SK-N-SH (cell line): ENCODE results near the gene ING2. TPM values are rescaled to one million over a fixed set of nuclear protein-coding genes. Genes with fewer than 3 reads are reported as not detected.

Source experiments
- CTCF ChIA-PET: fragments of 300-600, 350-600 bp; formaldehyde crosslinking; extraction: SDS; loops from one replicate; lab custom pipeline; 2021; lab: Yijun Ruan, JAX
- POLR2A ChIA-PET: fragments of 350-600 bp; sonication (Branson Sonifier 250); formaldehyde crosslinking; extraction: SDS; loops from one replicate; lab custom pipeline; 2020; ENCODE audit warnings: antibody characterized with exemption, inconsistent platforms; lab: Yijun Ruan, JAX
- DNase-seq: peaks from one replicate; pipeline ENCODE4 v3.0.0; 2012
- H2AFZ ChIP-seq: fragments of 200-600 bp; sonication (generic); 2 replicates; pipeline ENCODE4 v1.8.1; 2016; ENCODE audit warnings: antibody characterized with exemption, mild to moderate bottlenecking, low read depth
- H3F3A ChIP-seq: fragments of 200-600 bp; sonication (generic); replicated peaks from 2 replicates; pipeline ENCODE3; 2016; ENCODE audit warnings: antibody characterized with exemption, mild to moderate bottlenecking; ENCODE audit not compliant: insufficient read depth
- H3K27ac ChIP-seq, 2 experiments: fragments of 200-500 bp in 1 of 2; fragments of 200-600 bp in 1 of 2; sonication (Bioruptor generic) in 1 of 2; sonication (generic), shearing (Covaris generic) in 1 of 2; 2 replicates each; pipeline versions ENCODE4 v1.5.1 to v1.6.1; 2014 to 2016; ENCODE audit warnings: low read depth in 2 of 2, inconsistent platforms in 1 of 2, low read length in 1 of 2, mild to moderate bottlenecking in 1 of 2, mixed read lengths in 1 of 2
- H3K27me3 ChIP-seq: fragments of 200-600 bp; sonication (generic), shearing (Covaris generic); 2 replicates; pipeline ENCODE4 v1.6.1; 2016; ENCODE audit warnings: mixed run types; ENCODE audit not compliant: insufficient read depth
- H3K36me3 ChIP-seq, 2 experiments: fragments of 200-500 bp in 1 of 2; fragments of 200-600 bp in 1 of 2; sonication (Bioruptor generic) in 1 of 2; sonication (generic) in 1 of 2; replicated peaks in 1 of 2; 2 replicates each; pipeline versions ENCODE3 to v1.5.1; 2014 to 2016; ENCODE audit warnings: low read length in 1 of 2, mild to moderate bottlenecking in 1 of 2; ENCODE audit not compliant: insufficient read depth in 2 of 2, control insufficient read depth in 1 of 2
- H3K4me1 ChIP-seq, 2 experiments: fragments of 200-500 bp in 1 of 2; fragments of 200-600 bp in 1 of 2; sonication (Bioruptor generic) in 1 of 2; sonication (generic), shearing (Covaris generic) in 1 of 2; 2 replicates each; pipeline versions ENCODE4 v1.5.1 to v1.6.1; 2014 to 2016; ENCODE audit warnings: low read depth in 1 of 2, low read length in 1 of 2, mixed run types in 1 of 2; ENCODE audit not compliant: insufficient read depth in 2 of 2, control insufficient read depth in 1 of 2
- H3K4me2 ChIP-seq: fragments of 200-600 bp; sonication (generic), shearing (Covaris generic); 2 replicates; pipeline ENCODE4 v1.6.1; 2017; ENCODE audit warnings: mixed run types
- H3K4me3 ChIP-seq, 2 experiments: fragments of 200-500 bp in 1 of 2; fragments of 200-600 bp in 1 of 2; sonication (Bioruptor generic) in 1 of 2; sonication (generic), shearing (Covaris generic) in 1 of 2; 2 replicates each; pipeline versions ENCODE4 v1.5.1 to v1.8.1; 2014 to 2016; ENCODE audit warnings: low read depth in 2 of 2, inconsistent platforms in 1 of 2, low read length in 1 of 2, mild to moderate bottlenecking in 1 of 2, mixed read lengths in 1 of 2, moderate library complexity in 1 of 2
- H3K79me2 ChIP-seq: fragments of 200-600 bp; sonication (generic); 2 replicates; pipeline ENCODE4 v1.8.1; 2017; ENCODE audit warnings: mild to moderate bottlenecking; ENCODE audit not compliant: insufficient read depth
- H3K9ac ChIP-seq: fragments of 200-600 bp; sonication (generic); 2 replicates; pipeline ENCODE4 v1.6.1; 2017; ENCODE audit warnings: mixed run types
- H3K9me2 ChIP-seq: fragments of 200-600 bp; sonication (generic); 2 replicates; pipeline ENCODE4 v1.6.1; 2017; ENCODE audit warnings: mixed run types
- H3K9me3 ChIP-seq: fragments of 200-600 bp; sonication (generic); 2 replicates; pipeline ENCODE4 v1.6.1; 2017; ENCODE audit warnings: mixed run types, mild to moderate bottlenecking, moderate library complexity
- H4K20me1 ChIP-seq: fragments of 200-600 bp; sonication (generic); 2 replicates; pipeline ENCODE4 v1.6.1; 2017; ENCODE audit warnings: mild to moderate bottlenecking, mixed run types; ENCODE audit not compliant: insufficient read depth
- CHD2 ChIP-seq: fragments of 150-350 bp; IDR thresholded peaks from 2 replicates; pipeline ENCODE4 v1.6.1; 2018; ENCODE audit warnings: low read length; ENCODE audit not compliant: partially characterized antibody
- EP300 ChIP-seq, 2 experiments: IDR thresholded peaks; 2 replicates each; pipeline versions ENCODE4 v1.4.0 to v1.6.1; 2012; ENCODE audit warnings: borderline replicate concordance in 1 of 2, low read depth in 1 of 2, low read length in 1 of 2
- MXI1 ChIP-seq: IDR thresholded peaks from 2 replicates; pipeline ENCODE4 v1.6.1; 2012; ENCODE audit warnings: mild to moderate bottlenecking, low read depth, low read length, improper control_type of control experiment
- NFIC ChIP-seq: IDR thresholded peaks from 2 replicates; pipeline ENCODE4 v1.4.0; 2012; ENCODE audit warnings: borderline replicate concordance
- NRF1 ChIP-seq: IDR thresholded peaks from 2 replicates; pipeline ENCODE4 v1.6.1; 2012; ENCODE audit warnings: low read depth, mild to moderate bottlenecking, low read length
- PBX3 ChIP-seq: IDR thresholded peaks from 2 replicates; pipeline ENCODE4; 2012
- RFX5 ChIP-seq: IDR thresholded peaks from 2 replicates; pipeline ENCODE4 v1.6.1; 2012; ENCODE audit warnings: mild to moderate bottlenecking, improper control_type of control experiment, low read length
- TAF1 ChIP-seq: IDR thresholded peaks from 2 replicates; pipeline ENCODE4 v1.6.1; 2012; ENCODE audit warnings: low read depth, mild to moderate bottlenecking, low read length, moderate library complexity, borderline replicate concordance
- TCF12 ChIP-seq: IDR thresholded peaks from 2 replicates; pipeline ENCODE4 v1.4.0; 2012
- USF2 ChIP-seq: fragments of 150-350 bp; IDR thresholded peaks from 2 replicates; pipeline ENCODE4 v1.6.1; 2017; ENCODE audit warnings: antibody characterized with exemption, low read length, low read depth, borderline replicate concordance
- ZBTB33 ChIP-seq: IDR thresholded peaks from 2 replicates; pipeline ENCODE4 v1.4.0; 2012; ENCODE audit warnings: low read depth, borderline replicate concordance
- WGBS: methylation state at CpG from one replicate; pipeline ENCODE4 v1.1.6; 2017; ENCODE audit warnings: low lambda C conversion rate; 5-methylcytosine and 5-hydroxymethylcytosine counted together
- polyA plus RNA-seq, 3 experiments: library from polyadenylated mRNA; depleted of rRNA; stranded (reverse); fragments of >200 nt; gene quantifications; 2 replicates each; pipeline ENCODE4 v1.2.3, GENCODE V29; 2012
- TF ChIP-seq, protein P1 (sequence below): IDR thresholded peaks from 2 replicates; pipeline ENCODE4 v1.4.0; 2012; ENCODE audit warnings: low read depth, borderline replicate concordance
- TF ChIP-seq, protein P2 (sequence below): IDR thresholded peaks from 2 replicates; pipeline ENCODE4 v1.6.1; 2012; ENCODE audit warnings: mild to moderate bottlenecking, low read depth, low read length, moderate library complexity

Gene ING2
- polyA plus RNA-seq, 1 of the 3 experiments (the other 2 are of a cell fraction), result 15.1 TPM

DNA sequence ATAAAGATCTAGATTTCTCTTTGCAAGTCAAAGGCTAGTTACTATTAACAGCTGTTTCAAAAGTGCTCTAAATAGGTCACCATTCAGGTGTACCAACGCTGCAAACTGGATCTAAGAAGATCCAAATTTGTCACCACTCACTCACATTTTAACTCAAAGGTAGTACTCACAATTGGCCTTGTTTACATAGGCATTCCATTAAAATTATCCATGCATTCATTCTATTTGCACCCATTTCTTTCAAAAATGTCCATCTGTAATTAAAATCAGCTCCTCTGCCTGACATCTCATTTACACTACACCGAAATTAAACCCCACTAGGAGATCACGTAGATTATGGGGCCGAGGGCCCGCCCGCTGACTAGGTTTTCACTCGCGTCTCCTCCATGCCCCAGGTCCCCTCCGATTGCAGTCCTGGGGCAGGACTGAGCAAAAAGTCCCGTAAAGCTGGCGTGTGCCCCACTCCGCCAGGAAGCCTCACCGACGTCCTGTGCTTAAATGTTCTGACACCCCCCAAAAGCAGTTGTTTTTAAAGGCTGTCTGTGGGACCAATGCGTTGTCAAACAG, 1.3 kb upstream of the ING2 start:
- Histone ChIP-seq H4K20me1 (no peaks in the 10 kb centered on the region; the same call in 1 of the 2 replicates), H3K9ac (peak overlapping the region; percentile 81), H3K4me3 (peak overlapping the region; percentile 83 to 96), H2AFZ (peak overlapping the region; percentile 93), H3K79me2 (peaks cover 47% of the 10 kb centered on the region), H3K27ac (peak overlapping the region; percentile 92 to 97), H3K4me2 (peak overlapping the region; percentile 83), H3K36me3 (no peaks in the 10 kb centered on the region), H3K27me3 (no peaks in the 10 kb centered on the region), H3K9me3 (no peaks in the 10 kb centered on the region), H3F3A (peaks cover 4% of the 10 kb centered on the region), H3K4me1 (peaks cover 4 to 9% of the 10 kb centered on the region in 2 experiments; a peak in 3 of 4 replicates), H3K9me2 (no peaks in the 10 kb centered on the region)
- ChIA-PET CTCF (interaction anchor here (0.9 to 2.5 kb wide), 5 partner anchors 10 to 661 kb away, joined by 3 to 12 read pairs (median 3); no protein-coding TSS in a partner anchor), POLR2A (interaction anchor here (0.5 to 1.6 kb wide), 3 partner anchors 30 to 96 kb away, joined by 3 to 4 read pairs (median 3); no protein-coding TSS in a partner anchor)
- DNase-seq, result no peak
- WGBS, result under 1% methylated on average over 13 of the region's 15 CpGs
- TF ChIP-seq MXI1 (0 out of 2 replicates have a peak, but pooled peaks have one; percentile 12), PBX3 (no peak)

GRCh38 chr4:183504064-183504929, 561 bp upstream of the ING2 start:
- peak overlapping the region; percentile 90 for H3K9ac ChIP-seq
- TF ChIP-seq ZBTB33 (no peak), EP300 (IDR thresholded peaks at IDR 0.05; ENCODE audit: borderline replicate concordance in 1 of 2, low read depth in 1 of 2, low read length in 1 of 2) (peak in 1 of 2 experiments; percentile 23; a peak in 2 of 4 replicates), RFX5 (no peak), NFIC (no peak; the same call in 1 of the 2 replicates), MXI1 (peak; percentile 79; the same call in 1 of the 2 replicates), CHD2 (peak; percentile 78), TCF12 (0 out of 2 replicates have a peak, but pooled peaks have one; percentile 16), USF2 (no peak), TAF1 (peak; percentile 80), NRF1 (peak; percentile 92)
- TF ChIP-seq, protein P1, sequence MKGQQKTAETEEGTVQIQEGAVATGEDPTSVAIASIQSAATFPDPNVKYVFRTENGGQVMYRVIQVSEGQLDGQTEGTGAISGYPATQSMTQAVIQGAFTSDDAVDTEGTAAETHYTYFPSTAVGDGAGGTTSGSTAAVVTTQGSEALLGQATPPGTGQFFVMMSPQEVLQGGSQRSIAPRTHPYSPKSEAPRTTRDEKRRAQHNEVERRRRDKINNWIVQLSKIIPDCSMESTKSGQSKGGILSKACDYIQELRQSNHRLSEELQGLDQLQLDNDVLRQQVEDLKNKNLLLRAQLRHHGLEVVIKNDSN, result no peak
- TF ChIP-seq, protein P2, sequence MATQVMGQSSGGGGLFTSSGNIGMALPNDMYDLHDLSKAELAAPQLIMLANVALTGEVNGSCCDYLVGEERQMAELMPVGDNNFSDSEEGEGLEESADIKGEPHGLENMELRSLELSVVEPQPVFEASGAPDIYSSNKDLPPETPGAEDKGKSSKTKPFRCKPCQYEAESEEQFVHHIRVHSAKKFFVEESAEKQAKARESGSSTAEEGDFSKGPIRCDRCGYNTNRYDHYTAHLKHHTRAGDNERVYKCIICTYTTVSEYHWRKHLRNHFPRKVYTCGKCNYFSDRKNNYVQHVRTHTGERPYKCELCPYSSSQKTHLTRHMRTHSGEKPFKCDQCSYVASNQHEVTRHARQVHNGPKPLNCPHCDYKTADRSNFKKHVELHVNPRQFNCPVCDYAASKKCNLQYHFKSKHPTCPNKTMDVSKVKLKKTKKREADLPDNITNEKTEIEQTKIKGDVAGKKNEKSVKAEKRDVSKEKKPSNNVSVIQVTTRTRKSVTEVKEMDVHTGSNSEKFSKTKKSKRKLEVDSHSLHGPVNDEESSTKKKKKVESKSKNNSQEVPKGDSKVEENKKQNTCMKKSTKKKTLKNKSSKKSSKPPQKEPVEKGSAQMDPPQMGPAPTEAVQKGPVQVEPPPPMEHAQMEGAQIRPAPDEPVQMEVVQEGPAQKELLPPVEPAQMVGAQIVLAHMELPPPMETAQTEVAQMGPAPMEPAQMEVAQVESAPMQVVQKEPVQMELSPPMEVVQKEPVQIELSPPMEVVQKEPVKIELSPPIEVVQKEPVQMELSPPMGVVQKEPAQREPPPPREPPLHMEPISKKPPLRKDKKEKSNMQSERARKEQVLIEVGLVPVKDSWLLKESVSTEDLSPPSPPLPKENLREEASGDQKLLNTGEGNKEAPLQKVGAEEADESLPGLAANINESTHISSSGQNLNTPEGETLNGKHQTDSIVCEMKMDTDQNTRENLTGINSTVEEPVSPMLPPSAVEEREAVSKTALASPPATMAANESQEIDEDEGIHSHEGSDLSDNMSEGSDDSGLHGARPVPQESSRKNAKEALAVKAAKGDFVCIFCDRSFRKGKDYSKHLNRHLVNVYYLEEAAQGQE, result no peak

More at GRCh38 chr4:183504064-183504929, 561 bp upstream of the ING2 start:
- POLR2A ChIA-PET, result interaction anchor here (0.5 to 1.6 kb wide), 3 partner anchors 30 to 96 kb away, joined by 3 to 4 read pairs (median 3); no protein-coding TSS in a partner anchor
- CTCF ChIA-PET, result interaction anchor here (1.2 to 2.5 kb wide), 3 partner anchors 96 to 661 kb away, joined by 3 to 12 read pairs (median 6); no protein-coding TSS in a partner anchor
- no peaks in the 10 kb centered on the region for H3K9me3 ChIP-seq
- H3K36me3 ChIP-seq, result no peaks in the 10 kb centered on the region
- DNase-seq, result peak; percentile 96
- peaks cover 53% of the 10 kb centered on the region for H3K79me2 ChIP-seq
- H3F3A ChIP-seq, result peaks cover 4% of the 10 kb centered on the region
- peak overlapping the region; percentile 83 for H3K4me2 ChIP-seq
- no peaks in the 10 kb centered on the region for H3K27me3 ChIP-seq
- no peaks in the 10 kb centered on the region; the same call in 1 of the 2 replicates for H4K20me1 ChIP-seq
- peak overlapping the region; percentile 89 to 96 for H3K4me3 ChIP-seq
- H3K27ac ChIP-seq, result peak overlapping the region; percentile 97 to 98
- H3K9me2 ChIP-seq, result no peaks in the 10 kb centered on the region
- WGBS, result no CpG with 5 or more reads among the region's 106 CpGs
- peaks cover 4 to 9% of the 10 kb centered on the region in 2 experiments; a peak in 3 of 4 replicates for H3K4me1 ChIP-seq
- H2AFZ ChIP-seq, result peak overlapping the region; percentile 93
